ENCODE results near the gene IGSF11. TPM values are rescaled to one million over a fixed set of nuclear protein-coding genes. Genes with fewer than 3 reads are reported as not detected.

Gene IGSF11
- polyA plus RNA-seq, 3 donors, result not detected

DNA sequence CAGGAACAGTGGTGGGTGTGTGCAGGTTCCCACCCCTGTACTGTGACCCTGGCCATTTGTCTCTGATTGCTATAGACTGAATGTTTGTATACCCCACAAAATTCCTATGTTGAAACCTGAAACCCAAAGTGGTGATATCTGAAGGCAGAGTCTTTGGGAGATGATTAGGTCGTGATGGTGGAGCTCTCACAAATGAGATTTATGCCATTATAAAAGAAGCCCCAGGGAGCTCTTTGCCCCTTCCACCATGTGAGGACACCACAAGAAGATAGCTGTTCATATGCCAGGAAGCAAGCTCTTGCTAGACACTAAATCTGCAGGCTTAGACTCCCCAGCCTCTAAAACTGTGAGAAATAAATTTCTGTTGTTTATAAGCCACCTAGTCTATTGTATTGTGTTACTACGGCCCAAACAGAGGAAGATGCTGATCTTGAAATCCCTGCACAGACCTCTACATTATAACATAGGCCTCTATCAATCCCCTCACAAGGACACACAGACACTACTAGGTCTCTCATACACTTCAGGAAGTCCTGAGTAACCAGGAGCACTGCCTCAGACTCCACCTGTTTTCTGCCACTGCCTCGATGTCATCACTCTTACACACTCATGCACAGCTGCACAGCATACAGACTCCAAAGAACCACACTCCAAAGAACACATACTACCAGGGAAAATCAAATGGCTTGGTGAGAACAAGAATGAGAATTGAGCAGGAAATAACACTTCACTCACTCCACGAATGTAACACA, 14.7 kb downstream of the IGSF11 start:
- Histone ChIP-seq H2AFZ (ENCODE audit: insufficient read depth, low read depth, low read length, poor library complexity, severe bottlenecking) (no peak overlapping the region), H3K4me1 (ENCODE audit: control insufficient read depth in 1 of 2, insufficient read depth in 2 of 2, low read length in 2 of 2) (no peaks in the 10 kb centered on the region), H3K36me3 (replicated peaks in 1 of 2; ENCODE audit: control insufficient read depth in 1 of 2, insufficient read depth in 2 of 2, low read length in 2 of 2) (no peaks in the 10 kb centered on the region), H4K20me1 (ENCODE audit: insufficient read depth, low read length) (no peaks in the 10 kb centered on the region), H3K27me3 (ENCODE audit: control insufficient read depth in 2 of 2, insufficient read depth in 2 of 2, low read length in 2 of 2) (no peaks in the 10 kb centered on the region), H3K9ac (ENCODE audit: insufficient read depth, low read length, poor library complexity, severe bottlenecking) (no peak overlapping the region), H3K27ac (ENCODE audit: low read depth in 1 of 2, low read length in 2 of 2) (no peak overlapping the region), H3K79me2 (ENCODE audit: insufficient read depth, low read length) (no peaks in the 10 kb centered on the region), H3K9me3 (replicated peaks in 1 of 2; ENCODE audit: control insufficient read depth in 1 of 2, insufficient read depth in 1 of 2, low read length in 2 of 2) (no peaks in the 10 kb centered on the region), H3K4me2 (replicated peaks; ENCODE audit: extremely low read depth, low read length, poor library complexity, severe bottlenecking) (no peak overlapping the region), H3K4me3 (replicated peaks in 1 of 3; ENCODE audit: low read depth in 2 of 3, low read length in 3 of 3) (no peak overlapping the region)
- intact Hi-C loops (cut with micrococcal nuclease), result no loop called here
- no peaks in the 10 kb centered on the region for H3K36me3 Mint-ChIP-seq
- DNase-seq, result no peak
- no peaks in the 10 kb centered on the region for H3K9me3 Mint-ChIP-seq
- 80% methylated on average over 1 of the region's 4 CpGs for WGBS (ENCODE audit: insufficient coverage)
- H3K27ac Mint-ChIP-seq, result no peak overlapping the region
- TF ChIP-seq, protein P1, sequence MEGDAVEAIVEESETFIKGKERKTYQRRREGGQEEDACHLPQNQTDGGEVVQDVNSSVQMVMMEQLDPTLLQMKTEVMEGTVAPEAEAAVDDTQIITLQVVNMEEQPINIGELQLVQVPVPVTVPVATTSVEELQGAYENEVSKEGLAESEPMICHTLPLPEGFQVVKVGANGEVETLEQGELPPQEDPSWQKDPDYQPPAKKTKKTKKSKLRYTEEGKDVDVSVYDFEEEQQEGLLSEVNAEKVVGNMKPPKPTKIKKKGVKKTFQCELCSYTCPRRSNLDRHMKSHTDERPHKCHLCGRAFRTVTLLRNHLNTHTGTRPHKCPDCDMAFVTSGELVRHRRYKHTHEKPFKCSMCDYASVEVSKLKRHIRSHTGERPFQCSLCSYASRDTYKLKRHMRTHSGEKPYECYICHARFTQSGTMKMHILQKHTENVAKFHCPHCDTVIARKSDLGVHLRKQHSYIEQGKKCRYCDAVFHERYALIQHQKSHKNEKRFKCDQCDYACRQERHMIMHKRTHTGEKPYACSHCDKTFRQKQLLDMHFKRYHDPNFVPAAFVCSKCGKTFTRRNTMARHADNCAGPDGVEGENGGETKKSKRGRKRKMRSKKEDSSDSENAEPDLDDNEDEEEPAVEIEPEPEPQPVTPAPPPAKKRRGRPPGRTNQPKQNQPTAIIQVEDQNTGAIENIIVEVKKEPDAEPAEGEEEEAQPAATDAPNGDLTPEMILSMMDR (IDR thresholded peaks at IDR 0.05), result no peak
- no peaks in the 10 kb centered on the region for H3K4me1 Mint-ChIP-seq
- no peak overlapping the region for H3K4me3 Mint-ChIP-seq
- no peaks in the 10 kb centered on the region for H3K27me3 Mint-ChIP-seq (ENCODE audit: low read depth in 3 of 3)

DNA sequence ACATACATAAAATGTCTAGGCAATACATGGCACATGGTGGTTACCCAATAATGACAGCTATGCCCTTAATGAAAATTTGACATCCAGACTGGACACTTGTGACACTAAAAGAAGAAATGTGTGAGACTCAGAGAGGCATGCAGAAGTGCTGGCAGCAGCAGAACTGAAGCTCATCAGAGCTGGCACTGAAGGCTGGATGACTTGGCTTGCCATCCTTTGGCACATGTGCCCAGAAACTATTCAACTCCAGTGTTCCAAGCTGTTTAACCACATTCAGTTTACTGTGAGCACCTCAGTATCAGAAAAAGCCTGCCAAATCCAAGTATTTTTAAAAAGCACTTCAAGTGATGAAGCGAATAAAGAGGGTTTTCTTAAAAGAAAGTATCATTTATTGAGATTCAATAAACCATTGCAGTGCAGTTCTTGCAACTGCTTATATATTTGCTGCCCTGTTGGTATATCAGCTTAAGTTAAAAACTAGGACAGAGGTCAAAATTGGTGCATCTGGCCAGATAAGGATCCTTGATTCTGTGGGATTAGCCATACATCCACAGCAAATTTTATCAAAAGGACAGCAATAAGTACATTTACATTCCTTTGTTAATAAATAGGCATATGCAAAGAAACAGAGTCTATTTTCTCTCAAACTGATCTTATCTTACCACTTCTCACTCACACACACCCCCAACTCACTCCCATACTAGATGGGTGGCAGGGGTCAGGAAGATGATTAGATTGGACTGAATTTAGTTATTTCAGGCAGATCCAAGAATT, 15.8 kb downstream of the IGSF11 start:
- H3K4me2 ChIP-seq (replicated peaks; ENCODE audit: extremely low read depth, low read length, poor library complexity, severe bottlenecking), result no peak overlapping the region
- no peak overlapping the region for H3K9ac ChIP-seq (ENCODE audit: insufficient read depth, low read length, poor library complexity, severe bottlenecking)
- H4K20me1 ChIP-seq (ENCODE audit: insufficient read depth, low read length), result no peaks in the 10 kb centered on the region
- H3K79me2 ChIP-seq (ENCODE audit: insufficient read depth, low read length), result no peaks in the 10 kb centered on the region
- WGBS (ENCODE audit: insufficient coverage), result no CpG with 5 or more reads among the region's 1 CpG
- no peaks in the 10 kb centered on the region for H3K9me3 ChIP-seq (replicated peaks in 1 of 2; ENCODE audit: control insufficient read depth in 1 of 2, insufficient read depth in 1 of 2, low read length in 2 of 2)
- H3K27ac ChIP-seq (ENCODE audit: low read depth in 1 of 2, low read length in 2 of 2), result no peak overlapping the region
- no peaks in the 10 kb centered on the region for H3K4me1 ChIP-seq (ENCODE audit: control insufficient read depth in 1 of 2, insufficient read depth in 2 of 2, low read length in 2 of 2)
- no peaks in the 10 kb centered on the region for H3K27me3 ChIP-seq (ENCODE audit: control insufficient read depth in 2 of 2, insufficient read depth in 2 of 2, low read length in 2 of 2)
- H3K27ac Mint-ChIP-seq, result peak overlapping the region in 1 of 7 donors; percentile 38
- H3K4me1 Mint-ChIP-seq, result no peaks in the 10 kb centered on the region
- H3K36me3 ChIP-seq (replicated peaks in 1 of 2; ENCODE audit: control insufficient read depth in 1 of 2, insufficient read depth in 2 of 2, low read length in 2 of 2), result no peaks in the 10 kb centered on the region
- H3K36me3 Mint-ChIP-seq, result no peaks in the 10 kb centered on the region
- intact Hi-C loops (cut with micrococcal nuclease), result no loop called here
- no peak overlapping the region for H2AFZ ChIP-seq (ENCODE audit: insufficient read depth, low read depth, low read length, poor library complexity, severe bottlenecking)
- peaks cover 0 to 2% (median 0%) of the 10 kb centered on the region in 7 donors for H3K9me3 Mint-ChIP-seq
- H3K4me3 Mint-ChIP-seq, result no peak overlapping the region
- TF ChIP-seq, protein P1 (IDR thresholded peaks at IDR 0.05), result no peak
- DNase-seq, result no peak
- H3K27me3 Mint-ChIP-seq (ENCODE audit: low read depth in 3 of 3), result no peaks in the 10 kb centered on the region
- H3K4me3 ChIP-seq (replicated peaks in 1 of 3; ENCODE audit: low read depth in 2 of 3, low read length in 3 of 3), result no peak overlapping the region
